NCI-H2171 (cell line): ENCODE data around the gene CNTNAP4.

ENCODE experiments used
- DNase-seq: peaks from one replicate; lab custom pipeline; 2025; lab: John Stamatoyannopoulos, UW

CNTNAP4 gene

DNA sequence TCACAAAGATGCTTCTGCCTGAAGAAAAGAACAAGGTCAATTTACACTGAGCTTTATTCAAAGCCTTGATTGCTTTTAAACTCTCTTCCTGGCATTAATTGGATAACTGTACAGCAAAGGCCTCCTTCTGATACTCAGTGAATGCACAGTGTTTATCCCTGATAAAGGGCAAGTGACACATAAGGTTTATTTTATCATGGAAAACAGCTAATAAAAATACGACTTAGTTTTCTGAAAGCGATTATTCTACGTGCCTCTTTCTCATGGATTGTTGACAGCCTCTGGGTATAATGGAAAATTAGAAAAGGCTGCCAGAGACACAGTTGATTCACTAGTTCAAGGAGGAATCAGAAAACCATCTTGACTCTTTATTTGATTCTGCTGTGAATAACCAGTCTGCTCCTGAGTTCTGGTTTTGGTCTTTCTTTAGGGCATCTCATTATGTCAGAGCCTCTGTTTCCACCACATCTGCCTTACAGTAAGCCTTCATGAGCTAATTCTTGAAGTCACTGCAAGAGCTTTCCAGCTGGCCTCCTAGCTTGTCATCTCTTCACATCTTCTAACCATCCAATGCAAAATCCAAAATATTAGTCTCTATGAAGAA lies 212.9 kb downstream of the CNTNAP4 start:
- DNase-seq, result no peak

DNA sequence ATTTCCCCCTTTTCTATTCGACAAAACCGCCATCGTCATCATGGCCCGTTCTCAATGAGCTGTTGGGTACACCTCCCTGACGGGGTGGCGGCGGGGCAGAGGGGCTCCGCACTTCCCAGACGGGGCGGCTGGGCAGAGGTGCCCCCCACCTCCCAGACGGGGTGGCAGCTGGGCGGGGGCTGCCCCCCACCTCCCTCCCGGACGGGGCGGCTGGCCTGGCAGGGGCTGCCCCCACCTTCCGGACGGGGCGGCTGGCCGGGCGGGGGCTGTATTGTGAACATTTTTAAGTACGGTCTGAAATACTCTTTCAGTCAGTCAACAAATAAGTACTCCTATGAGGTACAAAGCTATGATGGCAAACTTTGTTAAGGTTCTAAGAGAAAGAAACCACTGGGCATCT lies 222.8 kb downstream of the CNTNAP4 start:
- DNase-seq, result no peak

DNA sequence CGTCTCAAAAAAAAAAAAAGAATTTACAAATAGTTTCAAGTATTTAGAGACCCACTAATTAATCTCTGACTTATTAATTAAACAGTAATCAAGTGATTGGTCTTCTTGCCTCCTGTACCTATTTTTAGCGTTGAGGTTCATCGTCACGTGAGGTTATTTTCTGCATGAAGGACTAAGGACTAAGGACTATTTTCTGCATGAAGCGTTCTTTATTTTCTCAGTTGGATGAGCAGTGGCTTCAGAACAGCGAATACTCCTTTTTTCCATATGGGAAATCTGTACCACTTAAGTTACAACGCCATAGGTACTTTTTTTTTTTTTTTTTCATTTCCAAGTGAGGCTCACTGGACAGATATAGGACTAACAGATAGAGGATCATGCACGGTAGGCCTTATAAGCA lies 224.9 kb downstream of the CNTNAP4 start:
- DNase-seq, result peak; percentile 4

DNA sequence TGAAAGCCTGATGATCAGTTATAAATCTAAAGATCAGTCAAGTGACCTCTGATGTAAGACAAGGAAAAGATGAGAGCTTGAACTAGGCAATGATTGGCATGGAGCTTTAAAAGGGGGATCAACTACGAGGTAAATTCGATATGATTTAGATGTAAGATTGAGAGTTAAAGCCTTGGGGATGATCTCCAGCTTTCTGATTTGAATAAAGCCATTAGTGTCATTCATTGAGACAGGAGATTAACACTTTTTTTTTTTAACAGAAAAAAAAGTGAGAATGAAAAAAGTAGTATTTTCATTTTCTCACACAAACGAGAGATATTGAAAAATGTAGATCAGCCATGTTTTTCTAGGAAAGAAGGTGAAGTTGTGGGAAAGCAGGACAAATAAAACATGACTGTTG lies 225.4 kb downstream of the CNTNAP4 start:
- DNase-seq, result no peak

DNA sequence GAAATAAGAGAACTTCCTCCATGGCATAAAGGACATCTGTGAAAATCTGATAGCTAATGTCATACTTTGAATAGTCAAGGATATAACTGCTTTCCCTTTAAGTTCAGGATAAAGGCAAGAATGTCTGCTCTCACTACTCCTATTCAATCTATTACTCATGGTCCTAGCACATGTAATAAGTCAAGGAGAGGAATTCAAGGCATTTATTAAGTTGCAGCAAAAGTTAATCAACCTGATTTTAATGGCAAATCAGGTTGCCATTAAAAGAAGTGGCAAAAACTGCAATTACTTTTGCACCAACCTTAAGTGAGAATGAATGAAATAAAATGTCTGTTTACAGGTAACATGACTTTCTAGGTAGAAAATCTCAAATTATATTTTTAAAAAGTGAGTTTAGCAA lies 225.9 kb downstream of the CNTNAP4 start:
- no peak for DNase-seq

DNA sequence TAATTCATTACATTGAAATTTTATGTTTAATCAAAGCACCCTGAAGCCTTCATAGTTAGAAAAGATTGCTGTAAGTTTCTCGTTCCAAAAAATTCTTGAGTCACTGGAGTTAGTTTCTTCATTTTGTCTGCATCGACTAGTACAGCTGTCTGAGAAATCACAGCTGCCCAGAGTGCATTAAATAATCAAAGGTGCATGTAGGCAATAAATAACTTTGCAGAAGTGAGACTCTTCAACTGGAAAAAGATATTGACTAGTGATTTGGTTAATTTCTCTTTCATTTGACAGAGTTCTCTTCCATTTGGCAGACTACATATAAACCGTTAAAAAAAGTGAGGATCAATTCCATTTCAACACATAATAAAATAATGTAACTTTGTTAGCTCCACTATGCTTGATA lies 234.0 kb downstream of the CNTNAP4 start:
- no peak for DNase-seq

DNA sequence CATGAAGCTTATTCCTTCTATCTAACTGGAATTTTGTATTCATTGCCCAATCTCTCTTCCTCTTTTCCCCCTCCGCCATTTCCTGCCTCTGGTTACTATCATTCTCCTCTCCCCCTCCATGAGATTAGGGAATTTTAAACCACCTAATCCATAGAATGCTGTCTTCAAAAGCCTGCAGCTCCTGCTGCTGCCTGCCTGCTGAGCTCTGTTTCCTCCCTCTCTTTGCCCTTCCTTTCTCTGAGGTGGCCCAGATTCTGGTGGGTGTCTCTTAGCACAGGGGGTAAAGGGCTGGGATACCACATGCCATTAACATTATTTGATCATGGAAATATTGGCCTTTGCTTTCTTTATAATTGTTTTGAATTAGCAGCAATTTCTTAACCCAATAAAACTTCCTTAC lies 241.6 kb downstream of the CNTNAP4 start:
- no peak for DNase-seq

DNA sequence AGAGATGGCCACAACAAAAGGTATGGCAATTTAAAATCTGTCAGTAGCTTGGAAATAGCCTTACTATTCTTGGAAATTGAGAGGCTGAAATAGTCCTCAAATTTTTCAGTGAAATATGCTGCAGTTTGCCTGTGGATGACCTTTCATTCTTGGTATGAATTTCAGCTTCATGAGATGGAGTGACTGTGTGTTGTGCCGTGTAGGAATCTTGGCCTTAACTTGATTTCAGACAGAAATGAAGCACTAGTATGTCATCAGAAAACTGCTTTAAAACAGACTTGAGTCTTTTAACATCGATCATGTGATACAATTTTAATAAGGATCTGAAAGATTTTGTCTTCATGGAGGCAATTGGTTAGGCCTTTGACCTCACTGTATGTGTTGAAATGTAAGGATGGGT lies 247.2 kb downstream of the CNTNAP4 start:
- DNase-seq, result no peak

DNA sequence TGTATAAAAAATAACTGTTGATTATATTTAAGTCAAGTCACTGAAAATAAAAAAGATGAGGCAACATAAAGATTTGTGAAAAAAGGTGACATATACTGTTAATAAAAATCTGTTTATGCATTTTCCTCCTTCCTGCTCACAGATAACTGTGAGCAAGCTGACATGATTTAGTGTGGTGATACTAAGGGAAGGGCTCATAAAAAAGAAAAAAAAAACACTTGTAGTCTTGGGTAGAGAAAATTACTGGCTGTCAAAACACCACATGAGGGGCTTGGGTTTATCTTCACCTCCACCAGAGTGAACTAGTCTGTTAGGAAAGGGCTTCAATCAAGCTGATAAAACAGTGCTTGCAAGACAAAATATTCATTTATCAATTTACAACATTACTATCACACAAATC lies 247.6 kb downstream of the CNTNAP4 start:
- no peak for DNase-seq

DNA sequence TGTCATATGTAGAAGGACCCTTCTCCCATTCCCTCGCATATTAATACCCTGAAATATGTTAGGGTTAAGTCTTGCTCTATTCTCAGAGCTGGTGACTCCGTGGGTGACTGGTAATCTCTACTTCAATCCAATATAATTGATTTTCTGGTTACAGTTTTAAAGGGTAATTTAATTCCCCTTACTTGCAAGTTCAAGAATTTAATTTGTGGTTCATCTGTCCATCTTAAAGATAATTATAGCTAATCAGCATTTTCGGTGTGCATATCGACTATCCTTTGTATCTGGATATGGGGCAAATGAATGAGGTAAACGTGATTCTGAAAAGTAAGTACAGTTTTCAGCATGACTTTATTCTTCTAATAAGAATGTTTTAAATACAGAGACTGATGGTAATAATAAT lies 250.0 kb downstream of the CNTNAP4 start:
- DNase-seq, result no peak

DNA sequence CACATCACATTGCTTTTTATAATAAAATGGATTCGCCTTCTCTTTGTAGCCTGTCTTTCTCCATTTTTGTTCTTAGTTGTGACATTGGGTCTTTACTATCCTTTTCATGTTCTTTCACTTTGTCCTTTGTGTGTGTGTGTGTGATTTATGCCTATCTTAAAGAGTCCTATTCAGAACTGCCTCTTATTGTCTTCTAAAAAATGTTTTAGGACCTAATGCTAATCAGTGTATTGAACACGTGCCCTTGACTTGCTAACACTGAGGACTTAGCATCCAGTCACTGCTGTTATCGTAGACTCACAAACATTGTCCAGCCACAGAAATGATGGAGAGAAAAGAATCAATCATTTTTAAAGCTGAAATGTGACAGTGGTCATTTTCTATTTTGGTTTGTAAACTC lies 251.9 kb downstream of the CNTNAP4 start:
- DNase-seq, result no peak

DNA sequence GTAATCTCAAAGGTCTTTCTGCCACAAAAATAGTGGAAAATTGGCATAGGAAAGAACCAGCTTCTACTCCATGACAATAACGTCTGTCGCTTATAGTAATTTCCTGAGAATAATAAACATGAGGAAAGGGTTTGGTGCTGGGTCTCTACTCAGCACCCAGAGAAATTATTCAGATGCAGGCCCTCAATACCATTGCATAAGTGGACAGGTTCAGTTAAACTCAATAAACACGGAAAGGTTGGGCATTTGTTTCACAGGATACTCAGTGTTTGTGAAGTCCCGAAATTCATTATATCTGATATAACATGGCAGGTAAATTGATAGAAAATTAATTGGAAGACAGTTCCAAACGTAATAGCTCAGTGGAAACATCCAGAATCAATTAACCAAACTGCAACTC lies 254.0 kb downstream of the CNTNAP4 start:
- no peak for DNase-seq

DNA sequence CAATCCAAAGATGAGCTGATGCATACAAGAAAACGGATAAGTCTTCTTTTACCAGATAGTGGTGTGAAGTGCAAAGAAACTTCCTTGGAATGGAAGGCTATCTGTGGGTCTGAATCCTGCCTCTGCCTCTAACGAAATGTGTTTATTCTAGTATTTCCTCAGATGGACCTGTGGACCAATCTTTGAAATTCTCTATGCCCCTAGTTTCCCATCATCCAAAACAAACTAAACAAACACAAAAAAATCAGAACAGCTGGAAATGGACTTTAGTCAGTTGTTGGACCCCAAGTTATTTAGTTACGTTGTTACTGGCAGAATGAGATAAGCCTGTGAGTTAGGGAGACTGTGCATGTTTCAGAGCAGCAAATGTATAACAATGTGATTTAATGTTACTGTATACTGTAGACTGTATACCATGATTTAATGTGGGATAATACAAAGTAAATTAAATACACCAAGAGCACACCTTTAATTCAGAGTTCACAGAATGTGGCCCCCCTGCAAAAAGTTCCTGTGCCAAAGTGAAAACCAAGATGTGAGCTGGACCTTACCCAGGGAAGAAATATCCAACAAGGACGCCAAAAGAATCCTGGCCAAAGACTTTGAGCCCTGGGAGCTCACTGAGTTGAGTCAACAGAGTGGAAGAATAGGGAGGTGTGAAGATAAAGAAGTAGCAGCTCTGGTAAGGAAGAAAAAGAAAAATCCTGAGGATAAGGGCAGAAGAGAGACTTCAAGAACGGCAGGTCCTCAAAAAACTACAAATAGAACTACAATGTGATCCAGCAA lies 255.2 kb downstream of the CNTNAP4 start:
- no peak for DNase-seq

DNA sequence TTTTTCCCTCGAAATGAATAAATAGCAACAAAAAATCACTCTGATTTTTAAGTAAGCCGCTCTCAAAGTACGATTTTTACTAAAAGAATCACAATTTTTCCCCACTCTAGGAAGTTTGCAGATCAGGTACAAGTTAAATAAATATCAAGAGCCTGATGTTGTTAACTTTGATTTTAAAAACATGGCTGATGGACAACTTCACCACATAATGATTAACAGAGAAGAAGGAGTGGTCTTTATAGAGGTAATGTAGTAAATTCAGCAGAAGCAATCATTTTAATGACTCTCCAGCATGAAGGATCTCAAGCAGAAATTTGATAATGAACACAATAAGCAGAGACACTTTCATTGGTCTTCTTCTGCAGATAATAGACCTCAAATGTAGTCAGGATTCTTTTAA lies 262.4 kb downstream of the CNTNAP4 start:
- no peak for DNase-seq

DNA sequence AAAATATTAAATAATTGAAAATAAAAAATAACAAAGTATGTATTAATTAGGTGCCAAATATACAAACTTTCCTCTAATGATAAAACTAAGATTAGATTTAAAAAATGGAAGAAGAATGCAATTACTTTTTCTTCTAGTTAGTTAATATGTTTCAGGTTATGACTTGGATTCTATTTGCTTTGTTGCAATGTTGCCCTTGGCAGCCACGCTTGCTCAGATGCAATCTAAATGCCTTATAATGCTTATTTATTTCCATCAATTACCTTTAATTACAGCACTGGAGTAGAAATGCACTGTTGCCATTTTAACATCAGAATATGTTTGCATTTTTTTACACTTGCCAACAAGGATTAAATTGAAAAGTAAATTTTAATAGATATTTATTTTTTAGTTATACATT lies 263.9 kb downstream of the CNTNAP4 start:
- DNase-seq, result no peak

DNA sequence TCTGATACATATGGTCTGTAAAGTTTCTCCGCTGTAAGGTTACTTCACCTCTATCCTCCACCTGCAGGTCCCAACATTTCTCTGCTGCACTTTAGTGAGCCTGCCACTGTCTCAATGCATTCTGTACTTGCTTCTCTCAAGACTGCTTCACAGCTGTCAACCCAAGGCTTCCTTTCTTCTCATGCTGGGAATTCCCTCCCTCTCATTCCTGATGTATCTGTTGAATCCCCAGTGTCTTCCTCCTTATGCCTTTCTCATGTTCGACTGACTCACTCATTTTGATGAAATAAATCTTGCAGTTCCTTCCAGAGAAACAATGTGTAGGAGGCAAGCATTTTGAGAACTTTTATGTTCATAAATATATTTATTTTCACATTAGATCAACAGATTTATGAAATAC lies 288.3 kb downstream of the CNTNAP4 start:
- DNase-seq, result no peak

DNA sequence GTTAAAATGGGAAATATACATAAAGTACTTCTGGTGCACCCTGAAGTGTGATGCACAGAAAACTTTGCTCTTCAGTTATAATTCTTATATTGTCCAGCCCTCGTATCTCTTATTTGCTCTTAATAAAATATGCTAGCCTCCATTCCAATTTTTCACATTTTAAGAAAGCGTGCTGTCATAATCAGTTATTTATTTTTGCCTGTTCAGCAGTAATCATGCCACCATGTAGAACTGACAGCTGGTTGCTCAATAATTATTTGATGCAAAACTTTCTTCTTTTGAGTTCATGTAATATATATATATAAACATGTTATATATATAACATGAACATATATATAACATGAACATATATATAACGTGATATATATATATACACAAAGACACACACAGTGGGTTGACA lies 294.6 kb downstream of the CNTNAP4 start:
- no peak for DNase-seq

DNA sequence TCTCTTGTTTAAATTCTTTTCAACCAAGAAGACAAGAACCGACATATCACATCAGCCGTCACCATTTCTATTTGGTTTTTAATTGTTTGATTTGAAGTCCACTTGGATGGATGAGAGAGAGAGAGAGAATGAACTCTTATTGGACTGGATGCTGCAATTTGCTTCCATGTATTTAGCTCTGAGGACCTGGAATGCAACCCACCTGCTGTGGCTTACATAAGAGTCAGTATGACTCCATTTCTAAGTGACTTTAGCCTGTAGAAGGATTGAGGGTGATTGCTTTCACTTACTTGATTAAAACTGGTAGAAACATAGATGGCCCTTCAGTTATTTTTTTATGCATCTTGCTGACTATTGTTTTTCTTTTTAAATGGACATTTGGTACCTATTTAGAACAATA lies 296.1 kb downstream of the CNTNAP4 start:
- DNase-seq, result no peak

DNA sequence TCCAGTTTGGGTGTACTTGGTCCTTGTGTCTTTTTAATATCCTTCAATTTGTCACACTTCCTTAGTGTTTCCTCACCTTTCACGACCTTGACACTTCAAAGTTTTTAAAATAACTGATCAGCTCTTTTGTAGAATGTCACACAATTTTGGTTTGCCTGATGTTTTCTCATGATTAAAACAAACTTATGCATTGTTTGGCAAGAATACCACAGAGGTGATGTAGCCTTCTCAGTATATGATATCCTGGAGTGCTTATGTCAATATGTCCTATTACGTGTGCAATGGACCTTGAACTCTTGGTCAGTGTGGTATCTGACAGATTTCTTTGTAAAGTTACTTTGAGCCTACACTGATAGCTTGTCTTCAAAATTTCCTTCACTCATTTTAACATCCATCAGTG lies 297.4 kb downstream of the CNTNAP4 start:
- DNase-seq, result no peak

DNA sequence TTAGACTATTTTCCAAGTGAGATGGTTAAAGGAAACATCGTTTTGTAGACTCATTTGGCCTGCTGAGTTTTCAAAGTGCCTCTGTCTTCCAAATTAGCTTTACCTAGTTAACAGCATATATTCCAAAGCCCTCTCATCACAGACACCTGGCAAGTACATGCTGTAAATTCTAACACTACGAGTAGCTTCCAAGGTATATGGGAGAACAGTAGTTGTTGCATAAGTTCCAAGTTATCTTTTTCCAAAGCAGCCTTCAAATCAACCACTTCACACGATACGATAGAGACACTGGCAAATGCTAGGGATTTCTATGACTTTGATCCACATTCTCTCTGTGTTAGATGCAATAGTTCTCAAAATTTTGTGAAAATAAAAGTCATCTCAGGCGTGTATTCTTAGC lies 299.3 kb downstream of the CNTNAP4 start:
- DNase-seq, result no peak

DNA sequence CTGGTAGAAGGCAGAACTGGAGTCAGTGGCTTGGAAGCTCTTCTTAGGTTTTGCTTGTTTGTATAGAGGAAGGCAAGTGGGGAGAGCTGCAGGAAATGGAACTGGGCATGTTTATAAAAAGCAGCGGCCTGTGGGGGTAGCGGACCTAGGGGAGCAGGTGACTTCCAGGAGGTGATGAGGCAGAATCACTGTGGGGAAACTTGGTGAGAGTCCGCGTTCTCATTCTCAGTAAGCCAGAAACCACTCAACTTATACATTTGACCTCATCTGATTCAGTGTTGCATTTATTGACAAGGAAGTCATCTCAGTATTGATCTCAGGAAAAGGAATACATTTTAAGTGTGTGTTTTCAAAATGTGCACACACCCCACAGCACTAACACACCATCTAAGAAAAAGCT lies 299.8 kb downstream of the CNTNAP4 start:
- DNase-seq, result no peak

DNA sequence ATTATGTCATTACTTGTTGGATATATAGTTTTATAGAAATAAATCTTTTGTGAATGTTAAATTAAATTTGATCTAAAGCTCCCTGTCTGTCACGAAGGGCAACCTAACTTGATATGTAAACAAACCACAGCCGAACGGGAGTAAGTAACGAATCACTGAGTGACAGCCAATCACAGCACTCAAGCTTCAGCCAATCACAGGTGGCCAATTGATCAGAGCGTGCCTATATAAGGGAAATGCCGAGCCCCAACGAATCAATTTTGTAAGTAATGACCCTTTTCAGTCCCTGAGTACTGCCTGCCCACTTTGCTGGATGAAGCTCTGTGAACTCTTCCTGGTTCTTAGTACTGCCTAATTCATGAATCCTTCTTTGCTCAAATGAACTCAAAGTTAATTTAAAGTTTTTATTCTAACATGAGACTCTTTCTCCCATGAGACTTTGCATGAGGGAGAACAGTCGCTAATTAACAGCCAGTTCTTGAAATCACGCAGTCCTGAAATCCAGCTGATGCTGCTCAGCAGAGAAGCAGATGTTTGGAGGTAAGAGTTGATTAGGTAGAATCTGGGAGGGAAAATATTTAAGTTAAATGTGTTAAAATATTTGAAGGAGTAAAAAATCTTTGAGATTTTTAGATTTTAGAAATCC lies 302.2 kb downstream of the CNTNAP4 start:
- DNase-seq, result no peak

DNA sequence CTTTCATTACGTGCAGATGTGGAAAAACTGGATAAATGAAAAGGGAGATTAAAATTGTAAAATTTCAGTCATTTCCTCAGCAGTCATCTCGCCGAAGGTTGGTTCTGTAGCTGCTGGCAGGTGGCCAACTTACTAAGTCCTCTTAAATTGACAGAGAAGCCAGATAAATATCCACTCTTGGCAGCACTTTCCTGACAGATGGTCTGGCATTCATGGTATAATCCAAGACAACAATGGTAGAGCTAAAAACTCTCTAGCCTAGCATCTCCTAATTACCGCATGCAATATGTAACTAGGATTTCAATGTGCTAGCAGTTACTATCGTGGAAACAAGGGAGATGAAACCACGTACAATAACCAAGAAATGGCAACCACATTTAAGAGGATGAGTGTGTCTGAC lies 306.3 kb downstream of the CNTNAP4 start:
- peak; percentile 96 for DNase-seq

DNA sequence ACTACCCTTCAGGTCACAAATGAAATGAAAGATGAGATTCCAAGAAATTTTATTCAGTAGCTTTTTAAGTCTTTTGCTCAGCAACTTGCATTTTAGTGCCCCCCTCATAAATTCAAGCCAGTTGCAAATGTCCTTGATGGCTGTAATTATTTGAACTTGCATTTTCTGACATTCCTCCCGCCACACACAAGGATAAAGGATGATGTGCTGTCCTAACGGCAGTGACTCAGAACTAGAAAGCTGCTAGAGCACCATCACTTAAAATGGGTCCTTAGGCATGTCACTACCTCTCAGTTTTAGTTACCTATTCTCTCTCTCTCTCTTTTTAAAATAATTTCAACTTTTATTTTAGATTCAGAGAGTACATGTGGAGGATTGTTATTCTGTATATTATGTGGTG lies 306.7 kb downstream of the CNTNAP4 start:
- DNase-seq, result no peak
